ENCODE data around the gene CXXC1.

GRCh38 chr18:50284255-50284885 lies 3.1 kb downstream of the CXXC1 start:
- TF ChIP-seq EZH2 (optimal IDR thresholded peaks at IDR 0.05; ENCODE audit: low read depth, low read length) = no peak
- TF ChIP-seq, protein P1, sequence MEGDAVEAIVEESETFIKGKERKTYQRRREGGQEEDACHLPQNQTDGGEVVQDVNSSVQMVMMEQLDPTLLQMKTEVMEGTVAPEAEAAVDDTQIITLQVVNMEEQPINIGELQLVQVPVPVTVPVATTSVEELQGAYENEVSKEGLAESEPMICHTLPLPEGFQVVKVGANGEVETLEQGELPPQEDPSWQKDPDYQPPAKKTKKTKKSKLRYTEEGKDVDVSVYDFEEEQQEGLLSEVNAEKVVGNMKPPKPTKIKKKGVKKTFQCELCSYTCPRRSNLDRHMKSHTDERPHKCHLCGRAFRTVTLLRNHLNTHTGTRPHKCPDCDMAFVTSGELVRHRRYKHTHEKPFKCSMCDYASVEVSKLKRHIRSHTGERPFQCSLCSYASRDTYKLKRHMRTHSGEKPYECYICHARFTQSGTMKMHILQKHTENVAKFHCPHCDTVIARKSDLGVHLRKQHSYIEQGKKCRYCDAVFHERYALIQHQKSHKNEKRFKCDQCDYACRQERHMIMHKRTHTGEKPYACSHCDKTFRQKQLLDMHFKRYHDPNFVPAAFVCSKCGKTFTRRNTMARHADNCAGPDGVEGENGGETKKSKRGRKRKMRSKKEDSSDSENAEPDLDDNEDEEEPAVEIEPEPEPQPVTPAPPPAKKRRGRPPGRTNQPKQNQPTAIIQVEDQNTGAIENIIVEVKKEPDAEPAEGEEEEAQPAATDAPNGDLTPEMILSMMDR (IDR thresholded peaks at IDR 0.05; ENCODE audit: low read length) = no peak
